Thyroid gland (tissue), 4 donors: ENCODE data around the gene RPL36AL. TPM values are rescaled to one million over a fixed set of nuclear protein-coding genes. Genes with fewer than 3 reads are reported as not detected.

Experiments
- DNase-seq, 2 donors: peaks; one replicate each; pipeline ENCODE4 v3.0.0-alpha.2; 2019
- H3K27ac ChIP-seq, 3 donors: fragments of 200-600 bp; sonication (generic); 1 replicate in 2 of 3; 2 replicates in 1 of 3; pipeline ENCODE4 v1.5.1; 2016 to 2019; ENCODE audit warnings: mild to moderate bottlenecking in 1 of 3, moderate library complexity in 1 of 3
- H3K27me3 ChIP-seq: fragments of 200-600 bp; sonication (generic); one replicate; pipeline ENCODE4 v1.5.1; 2019
- H3K36me3 ChIP-seq, 2 donors: fragments of 200-600 bp; sonication (generic); one replicate each; pipeline ENCODE4 v1.5.1; 2016 to 2019
- H3K4me1 ChIP-seq, 2 donors: fragments of 200-600 bp; sonication (generic); one replicate each; pipeline ENCODE4 v1.5.1; 2017 to 2019
- H3K4me3 ChIP-seq, 3 donors: fragments of 200-600 bp; sonication (generic); replicated peaks in 1 of 3; 1 replicate in 2 of 3; 2 replicates in 1 of 3; pipeline ENCODE4 v1.5.1; 2016; ENCODE audit warnings: mild to moderate bottlenecking in 1 of 3
- H3K9me3 ChIP-seq: fragments of 200-600 bp; sonication (generic); one replicate; pipeline ENCODE4 v1.5.1; 2017
- POLR2A ChIP-seq, 2 donors: fragments of 450-650 bp; IDR thresholded peaks; one replicate each; pipeline ENCODE4 v1.6.1; 2017; ENCODE audit warnings: antibody characterized with exemption in 2 of 2, mild to moderate bottlenecking in 2 of 2, moderate library complexity in 1 of 2
- WGBS, 2 donors: methylation state at CpG; one replicate each; pipeline ENCODE4 v1.1.5; 2017; 5-methylcytosine and 5-hydroxymethylcytosine counted together
- intact Hi-C: fragments of 100-400 bp; cut with DNase I; formaldehyde crosslinking; loops from one replicate; pipeline ENCODE4 v1.15.1; 2023
- total RNA-seq, 4 donors: library from RNA; depleted of rRNA; stranded (reverse); fragments of >200 nt; gene quantifications; one replicate each; pipeline ENCODE4 v1.2.3, GENCODE V29; 2016
- TF ChIP-seq, protein P1 (sequence below), 6 experiments: fragments of 200-600 bp in 3 of 6; fragments of 450-650 bp in 3 of 6; sonication (generic) in 3 of 6; IDR thresholded peaks; one replicate each; pipeline ENCODE4 v1.5.1; 2016 to 2019; ENCODE audit warnings: antibody characterized with exemption in 6 of 6, mild to moderate bottlenecking in 2 of 6, inconsistent platforms in 1 of 6, moderate library complexity in 1 of 6

RPL36AL gene
- total RNA-seq, 4 donors from 2014 or later, result 119 to 348 (median 175) TPM

DNA sequence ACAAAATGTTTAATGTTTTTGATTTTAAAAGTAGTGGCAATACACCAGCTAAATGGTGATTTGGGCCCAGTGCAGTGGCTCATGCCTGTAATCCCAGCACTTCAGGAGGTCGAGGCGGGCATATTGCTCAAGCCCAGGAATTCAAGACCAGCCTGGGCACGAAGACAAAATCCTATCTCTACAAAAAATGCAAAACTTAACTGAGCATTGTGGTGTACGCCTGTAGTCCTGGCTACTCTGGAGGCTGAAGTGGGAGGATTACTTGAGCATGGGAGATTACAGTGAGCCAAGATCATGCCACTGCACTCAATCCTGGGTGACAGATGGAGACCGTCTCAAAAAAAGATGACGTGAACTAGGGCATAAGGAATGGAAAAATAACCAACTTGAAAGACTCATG lies 4.7 kb downstream of the RPL36AL start:
- H3K27me3 ChIP-seq, result no peaks in the 10 kb centered on the region
- no peak overlapping the region for H3K27ac ChIP-seq
- DNase-seq, result no peak
- H3K4me3 ChIP-seq, result no peak overlapping the region
- H3K36me3 ChIP-seq, result peaks cover 6 to 16% of the 10 kb centered on the region in 2 donors
- WGBS, 2 donors, result 95 to 97% methylated on average over 6 of the region's 6 CpGs
- TF ChIP-seq POLR2A (IDR thresholded peaks at IDR 0.05), result no peak
- TF ChIP-seq, protein P1, sequence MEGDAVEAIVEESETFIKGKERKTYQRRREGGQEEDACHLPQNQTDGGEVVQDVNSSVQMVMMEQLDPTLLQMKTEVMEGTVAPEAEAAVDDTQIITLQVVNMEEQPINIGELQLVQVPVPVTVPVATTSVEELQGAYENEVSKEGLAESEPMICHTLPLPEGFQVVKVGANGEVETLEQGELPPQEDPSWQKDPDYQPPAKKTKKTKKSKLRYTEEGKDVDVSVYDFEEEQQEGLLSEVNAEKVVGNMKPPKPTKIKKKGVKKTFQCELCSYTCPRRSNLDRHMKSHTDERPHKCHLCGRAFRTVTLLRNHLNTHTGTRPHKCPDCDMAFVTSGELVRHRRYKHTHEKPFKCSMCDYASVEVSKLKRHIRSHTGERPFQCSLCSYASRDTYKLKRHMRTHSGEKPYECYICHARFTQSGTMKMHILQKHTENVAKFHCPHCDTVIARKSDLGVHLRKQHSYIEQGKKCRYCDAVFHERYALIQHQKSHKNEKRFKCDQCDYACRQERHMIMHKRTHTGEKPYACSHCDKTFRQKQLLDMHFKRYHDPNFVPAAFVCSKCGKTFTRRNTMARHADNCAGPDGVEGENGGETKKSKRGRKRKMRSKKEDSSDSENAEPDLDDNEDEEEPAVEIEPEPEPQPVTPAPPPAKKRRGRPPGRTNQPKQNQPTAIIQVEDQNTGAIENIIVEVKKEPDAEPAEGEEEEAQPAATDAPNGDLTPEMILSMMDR (IDR thresholded peaks at IDR 0.05), result no peak
- H3K4me1 ChIP-seq, result peaks cover 0 to 4% of the 10 kb centered on the region in 2 donors
- H3K9me3 ChIP-seq, result no peaks in the 10 kb centered on the region
- intact Hi-C loops, result no loop called here

DNA sequence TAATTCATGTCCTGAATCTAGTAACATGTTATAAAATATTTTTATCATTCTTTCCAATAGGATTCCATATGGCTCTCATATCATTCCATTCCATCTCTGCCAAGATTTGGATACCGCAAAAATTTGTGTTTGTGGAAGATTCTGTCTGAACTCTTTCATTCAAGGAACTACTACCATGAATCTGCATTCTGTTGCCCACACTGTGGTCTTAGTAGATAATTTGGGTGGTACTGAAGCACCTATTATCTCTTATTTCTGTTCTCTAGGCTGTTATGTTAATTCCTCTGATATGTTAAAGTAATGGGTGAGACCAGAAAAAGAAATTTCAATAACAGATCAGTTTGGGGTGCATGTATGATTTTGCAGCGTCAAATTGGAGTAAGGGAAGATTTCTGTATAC lies 6.2 kb downstream of the RPL36AL start:
- intact Hi-C loops, result no loop called here
- Histone ChIP-seq H3K36me3 (peaks cover 6 to 16% of the 10 kb centered on the region in 2 donors), H3K27me3 (no peaks in the 10 kb centered on the region), H3K27ac (no peak overlapping the region), H3K4me1 (peaks cover 0 to under 1% of the 10 kb centered on the region in 2 donors), H3K4me3 (no peak overlapping the region), H3K9me3 (no peaks in the 10 kb centered on the region)
- no peak for DNase-seq
- TF ChIP-seq, protein P1 (IDR thresholded peaks at IDR 0.05), result no peak
- no peak for TF ChIP-seq POLR2A (IDR thresholded peaks at IDR 0.05)
- WGBS, 2 donors, result 96 to 97% methylated on average over 2 of the region's 2 CpGs

- Histone ChIP-seq H3K4me3 (no peak overlapping the region), H3K9me3 (no peaks in the 10 kb centered on the region), H3K4me1 (no peaks in the 10 kb centered on the region), H3K27ac (no peak overlapping the region), H3K27me3 (no peaks in the 10 kb centered on the region), H3K36me3 (peaks cover 0 to 3% of the 10 kb centered on the region in 2 donors)
- WGBS, 2 donors, result 91 to 94% methylated on average over 8 of the region's 8 CpGs
- DNase-seq, result no peak
- intact Hi-C loops, result no loop called here
- TF ChIP-seq, protein P1 (IDR thresholded peaks at IDR 0.05), result no peak
- TF ChIP-seq POLR2A (IDR thresholded peaks at IDR 0.05), result no peak
Measured at GRCh38 chr14:49612671-49613070, 7.8 kb downstream of the RPL36AL start.

- Histone ChIP-seq H3K4me3 (no peak overlapping the region), H3K27me3 (no peaks in the 10 kb centered on the region), H3K36me3 (no peaks in the 10 kb centered on the region), H3K9me3 (no peaks in the 10 kb centered on the region), H3K27ac (no peak overlapping the region), H3K4me1 (no peaks in the 10 kb centered on the region)
- TF ChIP-seq, protein P1 (IDR thresholded peaks at IDR 0.05), result no peak
- TF ChIP-seq POLR2A (IDR thresholded peaks at IDR 0.05), result no peak
- DNase-seq, result no peak
- intact Hi-C loops, result no loop called here
- WGBS, 2 donors, result 95 to 96% methylated on average over 4 of the region's 4 CpGs
Measured at GRCh38 chr14:49612251-49612650, 8.2 kb downstream of the RPL36AL start.

DNA sequence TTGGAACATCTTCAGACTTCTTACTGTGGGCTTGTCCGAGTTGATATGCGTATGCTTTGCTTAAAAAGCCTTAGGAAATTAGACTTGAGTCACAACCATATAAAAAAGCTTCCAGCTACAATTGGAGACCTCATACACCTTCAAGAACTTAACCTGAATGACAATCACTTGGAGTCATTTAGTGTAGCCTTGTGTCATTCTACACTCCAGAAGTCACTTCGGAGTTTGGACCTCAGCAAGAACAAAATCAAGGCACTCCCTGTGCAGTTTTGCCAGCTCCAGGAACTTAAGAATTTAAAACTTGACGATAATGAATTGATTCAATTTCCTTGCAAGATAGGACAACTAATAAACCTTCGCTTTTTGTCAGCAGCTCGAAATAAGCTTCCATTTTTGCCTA lies 12.8 kb downstream of the RPL36AL start:
- H3K27me3 ChIP-seq, result no peaks in the 10 kb centered on the region
- H3K4me3 ChIP-seq, result no peak overlapping the region
- intact Hi-C loops, result no loop called here
- no peaks in the 10 kb centered on the region for H3K36me3 ChIP-seq
- H3K4me1 ChIP-seq, result no peaks in the 10 kb centered on the region
- WGBS, 2 donors, result 95 to 98% methylated on average over 6 of the region's 6 CpGs
- no peaks in the 10 kb centered on the region for H3K9me3 ChIP-seq
- TF ChIP-seq, protein P1 (IDR thresholded peaks at IDR 0.05), result no peak
- TF ChIP-seq POLR2A (IDR thresholded peaks at IDR 0.05), result no peak
- H3K27ac ChIP-seq, result no peak overlapping the region
- DNase-seq, result no peak
